Large intestine (tissue), 3 donors: ENCODE data around the gene GRM7. TPM values are rescaled to one million over a fixed set of nuclear protein-coding genes. Genes with fewer than 3 reads are reported as not detected.
A peak's percentile ranks its signal among the peaks of the same experiment; 100 is the strongest.

Source experiments
- DNase-seq, 2 donors: peaks; one replicate each; pipeline versions ENCODE4 v3.0.0 to v3.0.0-alpha.2; 2013
- H3K27ac ChIP-seq: one replicate; pipeline ENCODE4 v1.5.1; 2013; ENCODE audit warnings: low read length
- H3K27me3 ChIP-seq: 2 replicates; pipeline ENCODE4 v1.6.1; 2013; ENCODE audit warnings: low read length; ENCODE audit not compliant: control insufficient read depth, insufficient read depth
- H3K36me3 ChIP-seq: 2 replicates; pipeline ENCODE4 v1.6.1; 2013; ENCODE audit warnings: low read length; ENCODE audit not compliant: control insufficient read depth, insufficient read depth
- H3K4me1 ChIP-seq: one replicate; pipeline ENCODE4 v1.6.1; 2013; ENCODE audit warnings: low read length; ENCODE audit not compliant: control insufficient read depth, insufficient read depth
- H3K4me3 ChIP-seq: one replicate; pipeline ENCODE4 v1.5.1; 2013; ENCODE audit warnings: low read length
- H3K9me3 ChIP-seq: one replicate; pipeline ENCODE4 v1.6.1; 2013; ENCODE audit warnings: mild to moderate bottlenecking, low read depth, low read length, moderate library complexity; ENCODE audit not compliant: control insufficient read depth
- WGBS: methylation state at CpG from one replicate; pipeline ENCODE4 v1.1.5; 2013; ENCODE audit warnings: low lambda C conversion rate; ENCODE audit not compliant: insufficient coverage; 5-methylcytosine and 5-hydroxymethylcytosine counted together
- polyA plus RNA-seq: library from polyadenylated mRNA; unstranded; fragments of 120-200 nt; gene quantifications from one replicate; pipeline ENCODE4 v1.2.1, GENCODE V29; 2013

Gene GRM7
- polyA plus RNA-seq, 1 donor: 0.36 TPM

DNA sequence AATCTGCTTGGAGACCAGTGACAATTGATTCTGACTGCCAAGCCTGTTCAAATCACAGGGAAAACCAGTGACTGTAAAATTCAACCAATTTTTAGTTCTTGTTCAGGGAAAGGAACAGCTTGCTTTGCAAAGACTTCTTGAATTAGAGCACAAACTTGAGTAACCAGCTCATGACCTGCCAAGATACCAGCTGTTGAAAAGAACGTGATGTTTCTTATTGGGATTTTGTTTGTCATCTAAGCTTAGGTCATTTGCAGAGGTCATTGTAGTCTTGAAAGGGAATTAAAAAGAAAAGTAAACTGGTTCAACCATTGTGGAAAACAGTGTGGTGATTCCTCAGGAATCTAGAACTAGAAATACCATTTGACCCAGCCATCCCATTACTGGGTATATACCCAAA is 428.2 kb downstream of the GRM7 start:
- H3K27me3 ChIP-seq: no peaks in the 10 kb centered on the region
- H3K9me3 ChIP-seq: no peaks in the 10 kb centered on the region
- no CpG with 5 or more reads among the region's 1 CpG for WGBS
- no peak for DNase-seq
- no peak overlapping the region for H3K4me3 ChIP-seq
- H3K27ac ChIP-seq: no peak overlapping the region
- H3K4me1 ChIP-seq: no peaks in the 10 kb centered on the region
- no peaks in the 10 kb centered on the region for H3K36me3 ChIP-seq

DNA sequence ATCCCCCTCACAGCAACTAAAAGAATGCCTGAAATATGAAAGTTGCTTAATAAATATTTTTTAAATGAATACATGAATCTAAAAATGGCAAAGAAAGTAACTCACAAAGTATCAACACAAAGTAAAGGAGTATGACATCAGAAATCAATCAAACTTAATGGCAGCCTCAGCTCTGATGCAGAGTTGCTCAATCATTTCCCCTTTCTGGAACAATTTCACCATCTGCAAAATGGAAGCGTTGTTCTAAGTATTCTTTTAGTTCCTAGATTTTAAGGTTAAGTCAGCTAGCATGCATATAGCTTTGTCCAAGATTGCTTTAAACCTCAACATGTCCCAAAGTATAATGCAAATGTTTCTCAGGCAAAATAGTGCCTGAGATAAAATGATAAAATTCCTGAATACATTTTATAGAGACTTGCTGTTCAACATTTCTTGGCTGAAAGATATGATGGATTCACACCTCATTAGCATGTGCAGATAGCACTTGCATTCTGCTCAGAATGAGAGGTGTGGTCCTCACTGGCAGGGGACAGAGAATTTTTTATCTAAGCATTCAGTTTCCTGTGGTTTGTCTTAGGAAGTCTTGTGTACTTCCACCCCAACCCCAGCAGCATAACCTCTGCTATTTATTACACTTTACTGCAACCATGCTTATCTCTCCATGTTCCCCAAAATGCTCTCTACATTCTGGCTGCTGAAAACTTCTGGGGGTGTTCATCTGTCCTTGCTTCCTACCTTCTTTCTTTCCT is 429.3 kb downstream of the GRM7 start:
- DNase-seq: no peak
- WGBS: 100% methylated on average over 1 of the region's 1 CpG
- Histone ChIP-seq H3K4me1 (no peaks in the 10 kb centered on the region), H3K27me3 (no peaks in the 10 kb centered on the region), H3K4me3 (no peak overlapping the region), H3K27ac (no peak overlapping the region), H3K36me3 (no peaks in the 10 kb centered on the region), H3K9me3 (no peaks in the 10 kb centered on the region)

DNA sequence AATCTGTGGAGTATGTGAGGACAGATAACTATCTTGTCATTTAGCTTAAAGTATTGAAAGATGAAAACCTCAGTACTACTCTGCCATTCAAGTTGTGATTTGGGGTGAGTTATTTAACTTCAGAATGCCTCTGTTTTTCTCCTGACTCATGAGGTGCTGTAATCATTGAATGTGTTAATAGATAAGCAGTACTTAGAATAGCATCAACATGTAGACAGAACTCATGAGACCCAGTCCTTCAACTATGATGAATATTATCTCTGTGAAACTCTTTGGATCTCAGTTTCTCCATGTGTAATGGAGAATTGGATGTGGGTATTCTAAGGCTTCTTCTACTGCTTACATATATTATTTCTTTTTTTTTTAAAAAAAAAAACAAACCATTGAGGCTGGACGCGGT is 431.4 kb downstream of the GRM7 start:
- no peaks in the 10 kb centered on the region for H3K36me3 ChIP-seq
- no peak overlapping the region for H3K4me3 ChIP-seq
- H3K27me3 ChIP-seq: no peaks in the 10 kb centered on the region
- H3K4me1 ChIP-seq: no peaks in the 10 kb centered on the region
- no peak for DNase-seq
- no peaks in the 10 kb centered on the region for H3K9me3 ChIP-seq
- no CpG with 5 or more reads among the region's 2 CpGs for WGBS
- H3K27ac ChIP-seq: no peak overlapping the region

DNA sequence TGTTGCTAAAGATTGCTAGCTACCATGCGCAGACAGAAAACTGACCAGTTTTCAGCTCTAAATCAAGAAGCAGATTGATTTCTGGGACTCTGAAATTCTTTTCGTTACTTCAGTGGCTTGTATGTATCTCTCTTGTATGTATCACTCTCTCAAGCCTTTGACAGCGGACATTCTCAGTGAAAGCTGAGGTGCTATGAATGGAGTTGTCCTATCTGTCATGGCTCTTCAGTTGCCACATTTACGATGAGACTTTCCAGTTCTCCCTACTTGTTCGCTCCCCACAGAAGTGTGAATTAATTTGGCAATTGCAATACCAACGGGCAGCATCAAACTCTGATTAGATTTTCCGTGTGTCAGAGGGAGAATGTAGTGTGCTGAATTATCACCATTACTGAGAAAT is 432.4 kb downstream of the GRM7 start:
- 76% methylated on average over 3 of the region's 7 CpGs for WGBS
- no peak for DNase-seq
- H3K27me3 ChIP-seq: no peaks in the 10 kb centered on the region

DNA sequence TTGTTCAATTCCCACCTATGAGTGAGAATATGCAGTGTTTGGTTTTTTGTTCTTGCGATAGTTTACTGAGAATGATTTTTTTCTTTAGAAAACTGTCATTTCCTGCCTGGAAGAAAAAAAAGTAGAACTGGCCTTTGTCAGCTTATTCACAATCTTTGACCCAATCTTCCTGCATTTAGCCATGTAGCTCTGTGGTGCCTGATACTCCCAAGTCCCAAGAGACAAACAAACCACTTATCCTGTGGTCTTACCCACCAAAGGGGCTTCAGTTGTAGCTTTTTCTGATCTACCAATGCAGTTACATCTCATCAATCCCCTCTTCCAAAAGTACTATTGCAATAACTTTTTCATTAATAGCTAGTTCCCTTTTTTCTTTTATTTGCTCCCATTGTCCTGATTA is 444.6 kb downstream of the GRM7 start:
- no CpG with 5 or more reads among the region's 1 CpG for WGBS
- H3K4me1 ChIP-seq: no peaks in the 10 kb centered on the region
- H3K9me3 ChIP-seq: no peaks in the 10 kb centered on the region
- no peak overlapping the region for H3K4me3 ChIP-seq
- DNase-seq: no peak
- no peaks in the 10 kb centered on the region for H3K27me3 ChIP-seq
- no peak overlapping the region for H3K27ac ChIP-seq
- H3K36me3 ChIP-seq: no peaks in the 10 kb centered on the region

More for the DNA sequence above, 432.4 kb downstream of the GRM7 start:
- no peak overlapping the region for H3K27ac ChIP-seq
- H3K4me1 ChIP-seq: no peaks in the 10 kb centered on the region
- no peak overlapping the region for H3K4me3 ChIP-seq
- no peaks in the 10 kb centered on the region for H3K9me3 ChIP-seq
- no peaks in the 10 kb centered on the region for H3K36me3 ChIP-seq

DNA sequence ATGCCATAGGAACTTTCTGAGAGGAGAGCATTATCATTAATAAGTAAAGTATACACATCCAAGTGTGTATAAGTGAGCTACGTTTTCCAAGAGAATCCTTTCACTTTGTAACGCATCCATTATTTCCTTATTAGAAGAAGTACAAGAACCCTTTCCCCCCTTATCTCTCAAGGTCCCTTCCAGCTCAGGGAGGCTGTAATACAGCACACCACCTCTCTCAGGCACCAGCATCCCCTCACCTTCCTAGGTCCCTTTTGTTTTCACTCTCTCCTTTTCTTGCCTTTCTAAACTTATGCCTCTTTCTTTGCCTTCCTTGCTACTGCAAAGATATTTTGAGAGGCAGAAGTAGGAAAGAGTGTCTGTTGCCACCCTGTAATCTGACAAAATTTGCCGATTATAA is 446.0 kb downstream of the GRM7 start:
- Histone ChIP-seq H3K4me1 (no peaks in the 10 kb centered on the region), H3K27me3 (no peaks in the 10 kb centered on the region), H3K4me3 (no peak overlapping the region), H3K27ac (no peak overlapping the region), H3K36me3 (no peaks in the 10 kb centered on the region), H3K9me3 (no peaks in the 10 kb centered on the region)
- DNase-seq: no peak
- WGBS: no CpG with 5 or more reads among the region's 3 CpGs

DNA sequence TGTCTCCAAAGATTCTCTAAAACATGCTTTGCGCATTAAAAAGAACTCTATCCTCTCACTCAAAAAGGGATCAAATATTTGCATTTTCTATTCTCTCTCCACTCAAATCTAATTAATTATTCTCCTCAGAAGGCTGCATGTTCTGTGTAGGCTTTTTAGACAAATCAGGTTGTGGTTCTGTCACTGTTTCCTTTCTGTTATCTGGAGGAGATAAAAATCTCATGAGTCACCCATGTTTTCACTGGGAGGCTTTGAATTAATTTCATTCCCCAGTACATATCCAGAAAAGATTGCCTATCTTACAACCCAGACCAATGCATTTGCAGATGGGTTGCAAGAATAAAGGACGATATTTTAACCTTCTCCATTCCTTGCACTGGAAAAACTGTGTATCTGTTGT is 446.5 kb downstream of the GRM7 start:
- Histone ChIP-seq H3K27ac (no peak overlapping the region), H3K4me1 (no peaks in the 10 kb centered on the region), H3K27me3 (no peaks in the 10 kb centered on the region), H3K36me3 (no peaks in the 10 kb centered on the region), H3K4me3 (no peak overlapping the region), H3K9me3 (no peaks in the 10 kb centered on the region)
- no peak for DNase-seq
- WGBS: 100% methylated on average over 1 of the region's 2 CpGs

DNA sequence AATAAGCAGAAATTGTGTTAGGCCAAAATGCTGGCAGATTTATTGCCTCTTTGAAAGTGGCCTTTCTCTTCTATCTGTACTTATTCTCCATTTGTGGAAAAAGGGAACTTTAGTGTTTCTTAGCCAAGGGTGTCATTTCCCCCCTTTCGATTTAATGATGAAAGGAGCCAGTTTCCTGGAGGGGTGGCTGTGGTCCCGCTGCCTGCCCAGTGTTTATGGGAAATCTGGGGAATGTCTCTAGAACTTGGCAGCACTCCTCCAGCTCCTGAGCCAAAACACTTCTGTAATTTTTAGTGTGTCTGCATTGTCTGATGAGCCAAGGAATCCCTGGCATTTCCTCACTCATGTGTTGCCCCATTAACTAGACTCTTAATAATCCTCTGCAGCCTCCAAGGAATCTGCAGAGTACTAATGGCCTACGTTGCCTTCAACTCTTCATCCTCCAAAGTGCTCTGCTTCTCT is 448.8 kb downstream of the GRM7 start:
- no peaks in the 10 kb centered on the region for H3K27me3 ChIP-seq
- H3K9me3 ChIP-seq: no peaks in the 10 kb centered on the region
- H3K4me3 ChIP-seq: no peak overlapping the region
- H3K4me1 ChIP-seq: no peaks in the 10 kb centered on the region
- no CpG with 5 or more reads among the region's 3 CpGs for WGBS
- no peaks in the 10 kb centered on the region for H3K36me3 ChIP-seq
- DNase-seq: peak; percentile 17 to 21
- H3K27ac ChIP-seq: no peak overlapping the region

DNA sequence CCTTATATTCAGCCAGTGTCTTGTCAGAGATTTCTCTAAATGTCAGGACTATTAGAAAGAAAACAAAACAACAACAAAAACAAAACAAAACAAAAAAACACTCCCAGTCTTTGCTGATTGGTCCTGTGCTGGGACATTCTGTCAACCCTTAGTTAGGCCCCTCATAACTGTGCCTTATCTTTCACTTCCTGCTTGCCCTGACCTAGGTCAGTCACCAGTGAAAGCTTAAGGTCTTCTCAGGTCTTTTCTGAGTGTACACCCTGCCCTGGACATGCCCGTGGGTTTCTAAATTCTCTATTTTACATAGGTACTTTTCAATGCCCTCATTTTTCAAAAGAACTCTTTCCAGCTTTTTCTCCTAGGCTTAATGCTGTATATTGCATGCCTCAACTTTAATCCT is 454.1 kb downstream of the GRM7 start:
- Histone ChIP-seq H3K27me3 (no peaks in the 10 kb centered on the region), H3K4me1 (no peaks in the 10 kb centered on the region), H3K9me3 (no peaks in the 10 kb centered on the region), H3K36me3 (no peaks in the 10 kb centered on the region), H3K4me3 (no peak overlapping the region), H3K27ac (no peak overlapping the region)
- DNase-seq: no peak
- no CpG with 5 or more reads among the region's 1 CpG for WGBS

DNA sequence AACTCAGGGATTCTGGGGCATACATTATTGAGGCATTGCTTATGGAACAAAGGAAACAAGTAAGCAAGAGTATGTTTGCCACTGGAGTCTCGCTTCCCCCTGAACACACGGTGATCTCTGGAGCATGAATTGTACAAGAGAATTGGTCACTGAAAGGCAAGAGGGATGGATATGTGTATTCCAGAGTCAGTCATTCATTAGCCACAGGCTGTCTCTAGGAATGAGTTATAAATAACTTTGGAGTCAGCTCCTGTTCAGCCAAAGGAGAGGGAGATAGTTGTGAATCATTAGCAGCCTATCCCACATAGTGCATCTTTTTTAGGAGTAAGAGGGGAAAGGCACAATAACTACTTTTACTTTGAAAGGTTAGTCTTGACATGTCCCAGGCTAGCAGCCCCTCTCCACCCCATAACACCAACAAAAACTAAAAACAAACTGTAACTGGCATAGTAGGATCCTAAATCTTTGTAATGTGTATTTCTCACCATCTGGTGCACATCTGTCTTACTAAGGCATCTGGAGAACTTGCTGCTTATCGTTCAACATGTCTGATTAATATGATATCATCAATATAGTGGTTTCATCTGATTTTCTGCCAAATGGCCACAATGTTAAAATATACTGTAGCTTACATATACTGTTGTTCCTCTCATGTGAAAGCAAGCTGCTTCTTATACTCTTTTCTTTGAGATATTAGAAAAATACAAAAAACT is 462.2 kb downstream of the GRM7 start:
- Histone ChIP-seq H3K4me3 (no peak overlapping the region), H3K27ac (no peak overlapping the region), H3K36me3 (no peaks in the 10 kb centered on the region), H3K9me3 (no peaks in the 10 kb centered on the region), H3K27me3 (no peaks in the 10 kb centered on the region), H3K4me1 (no peaks in the 10 kb centered on the region)
- WGBS: 80% methylated on average over 1 of the region's 3 CpGs
- no peak for DNase-seq
